HCT116 (cell line): Measurements from ENCODE around the gene TAF3. TPM values are rescaled to one million over a fixed set of nuclear protein-coding genes. Genes with fewer than 3 reads are reported as not detected.

ENCODE experiments used
- ATAC-seq: fragments of 200-7000 bp; cut with Tn5 transposase; 2 replicates; pipeline ENCODE4 v1.9.1; 2020; ENCODE audit warnings: mild to moderate bottlenecking, moderate library complexity
- BruUV-seq: library from RNA; stranded (reverse); fragments of 400-500 nt; replicated peaks from 2 replicates; lab custom pipeline; 2021; lab: Mats Ljungman, UMichigan
- CTCF ChIA-PET: fragments of 300-600 bp; sonication (Branson Sonifier 250); formaldehyde crosslinking; loops from one replicate; lab custom pipeline; 2021; ENCODE audit warnings: antibody characterized with exemption; lab: Charles Lee
- POLR2A ChIA-PET: fragments of 300-600, 350-600 bp; sonication (Branson Sonifier 250); formaldehyde crosslinking; loops from one replicate; lab custom pipeline; 2021; ENCODE audit warnings: antibody characterized with exemption; lab: Charles Lee
- RAD21 ChIA-PET, 2 experiments: fragments of 300-600 bp; sonication (Branson Sonifier 250); formaldehyde crosslinking; loops; one replicate each; lab custom pipeline; 2023; ENCODE audit warnings: low total read pairs in 2 of 2; ENCODE audit not compliant: uncharacterized antibody in 2 of 2, unreplicated experiment in 2 of 2, low non-redundant PET in 1 of 2; lab: Charles Lee
- DNase-seq: peaks from one replicate; pipeline ENCODE4 v3.0.0-alpha.2; 2010; ENCODE audit warnings: low read depth, low spot score
- H2AFZ ChIP-seq: fragments of 200-600 bp; shearing (Covaris generic), sonication (generic); 2 replicates; pipeline ENCODE4 v1.6.1; 2017; ENCODE audit warnings: low read depth, mixed run types, mixed read lengths, antibody characterized with exemption, low read length; ENCODE audit not compliant: poor library complexity, severe bottlenecking
- H3K27ac ChIP-seq: 2 replicates; pipeline ENCODE4 v1.5.1; 2012; ENCODE audit warnings: low read depth, low read length
- H3K27me3 ChIP-seq: fragments of 200-600 bp; sonication (generic); 2 replicates; pipeline ENCODE4 v1.6.1; 2016; ENCODE audit warnings: mixed run types, low read length, mixed read lengths; ENCODE audit not compliant: insufficient read depth
- H3K36me3 ChIP-seq, 2 experiments: fragments of 200-500 bp in 1 of 2; fragments of 200-600 bp in 1 of 2; sonication (Bioruptor generic) in 1 of 2; sonication (generic) in 1 of 2; 2 replicates each; pipeline versions ENCODE4 v1.5.1 to v1.6.1; 2014 to 2016; ENCODE audit warnings: low read length in 2 of 2, inconsistent platforms in 1 of 2, mixed read lengths in 1 of 2, mixed run types in 1 of 2; ENCODE audit not compliant: insufficient read depth in 2 of 2, control insufficient read depth in 1 of 2
- H3K4me1 ChIP-seq, 2 experiments: fragments of 200-600 bp in 1 of 2; sonication (generic) in 1 of 2; 2 replicates each; pipeline versions ENCODE4 v1.5.1 to v1.6.1; 2012 to 2017; ENCODE audit warnings: low read length in 2 of 2, inconsistent platforms in 1 of 2, mild to moderate bottlenecking in 1 of 2, mixed read lengths in 1 of 2, mixed run types in 1 of 2, moderate library complexity in 1 of 2; ENCODE audit not compliant: insufficient read depth in 2 of 2, control insufficient read depth in 1 of 2
- H3K4me2 ChIP-seq: fragments of 200-600 bp; sonication (generic); 2 replicates; pipeline ENCODE4 v1.6.1; 2017; ENCODE audit warnings: mixed run types, low read length, mixed read lengths
- H3K4me3 ChIP-seq, 2 experiments: fragments of 200-600 bp in 1 of 2; sonication (generic) in 1 of 2; replicated peaks in 1 of 2; 2 replicates each; pipeline ENCODE4 v1.5.1; 2011 to 2016; ENCODE audit warnings: low read length in 2 of 2, control low read depth in 1 of 2, low read depth in 1 of 2, mild to moderate bottlenecking in 1 of 2, mixed read lengths in 1 of 2, mixed run types in 1 of 2
- H3K79me2 ChIP-seq: fragments of 200-600 bp; sonication (generic); 2 replicates; pipeline ENCODE4 v1.6.1; 2017; ENCODE audit warnings: mild to moderate bottlenecking, mixed run types, low read length, moderate library complexity, mixed read lengths; ENCODE audit not compliant: insufficient read depth
- H3K9ac ChIP-seq: fragments of 200-600 bp; sonication (generic); 2 replicates; pipeline ENCODE4 v1.6.1; 2016; ENCODE audit warnings: low read length, mixed read lengths
- H3K9me2 ChIP-seq: fragments of 200-600 bp; sonication (generic), shearing (Covaris generic); 2 replicates; pipeline ENCODE4 v1.6.1; 2017; ENCODE audit warnings: mixed run types, mild to moderate bottlenecking, moderate library complexity; ENCODE audit not compliant: insufficient read depth
- H3K9me3 ChIP-seq, 2 experiments: fragments of 200-500 bp in 1 of 2; fragments of 200-600 bp in 1 of 2; sonication (Bioruptor generic) in 1 of 2; sonication (generic) in 1 of 2; 2 replicates each; pipeline ENCODE4 v1.6.1; 2014 to 2017; ENCODE audit warnings: low read length in 2 of 2, mixed read lengths in 2 of 2, inconsistent platforms in 1 of 2, low read depth in 1 of 2, mild to moderate bottlenecking in 1 of 2, mixed run types in 1 of 2, moderate library complexity in 1 of 2; ENCODE audit not compliant: control insufficient read depth in 1 of 2, insufficient read depth in 1 of 2
- H4K20me1 ChIP-seq: fragments of 200-600 bp; sonication (generic), shearing (Covaris generic); 2 replicates; pipeline ENCODE4 v1.6.1; 2017; ENCODE audit warnings: mixed run types, mild to moderate bottlenecking, moderate library complexity; ENCODE audit not compliant: insufficient read depth
- CBX3 ChIP-seq: IDR thresholded peaks from 2 replicates; pipeline ENCODE4 v1.6.1; 2012; ENCODE audit warnings: low read depth
- CEBPB ChIP-seq: IDR thresholded peaks from 2 replicates; pipeline ENCODE4 v1.6.1; 2012; ENCODE audit warnings: low read depth
- EGR1 ChIP-seq: IDR thresholded peaks from 2 replicates; pipeline ENCODE4 v1.6.1; 2012; ENCODE audit warnings: low read depth
- EZH2 ChIP-seq: fragments of 200-600 bp; sonication (generic); IDR thresholded peaks from 2 replicates; pipeline ENCODE4 v1.6.1; 2017; ENCODE audit warnings: antibody characterized with exemption, mixed run types
- FOSL1 ChIP-seq: IDR thresholded peaks from 2 replicates; pipeline ENCODE4 v1.6.1; 2012; ENCODE audit warnings: low read depth
- JUND ChIP-seq: IDR thresholded peaks from 2 replicates; pipeline ENCODE4 v1.6.1; 2012
- POLR2A ChIP-seq: IDR thresholded peaks from 2 replicates; pipeline ENCODE4 v1.7.0; 2011; ENCODE audit warnings: borderline replicate concordance; ENCODE audit not compliant: insufficient read depth, insufficient read length; ENCODE audit errors: extremely low read depth
- POLR2AphosphoS5 ChIP-seq: IDR thresholded peaks from 2 replicates; pipeline ENCODE4 v1.6.1; 2011; ENCODE audit warnings: mild to moderate bottlenecking, low read depth, low read length, moderate library complexity
- RAD21 ChIP-seq: IDR thresholded peaks from 2 replicates; pipeline ENCODE4 v1.6.1; 2012; ENCODE audit warnings: low read depth, mild to moderate bottlenecking
- SIN3A ChIP-seq: IDR thresholded peaks from 2 replicates; pipeline ENCODE4 v1.6.1; 2012; ENCODE audit warnings: low read depth
- SP1 ChIP-seq: IDR thresholded peaks from 2 replicates; pipeline ENCODE4 v1.6.1; 2012; ENCODE audit warnings: low read depth
- SRF ChIP-seq: IDR thresholded peaks from 2 replicates; pipeline ENCODE4 v1.6.1; 2012; ENCODE audit warnings: low read depth
- TCF7L2 ChIP-seq: IDR thresholded peaks from 2 replicates; pipeline ENCODE4 v1.7.0; 2011; ENCODE audit warnings: borderline replicate concordance, inconsistent platforms; ENCODE audit not compliant: insufficient read depth, insufficient read length; ENCODE audit errors: extremely low read depth
- YY1 ChIP-seq: IDR thresholded peaks from 2 replicates; pipeline ENCODE4 v1.6.1; 2011; ENCODE audit warnings: low read length, low read depth, moderate library complexity, mild to moderate bottlenecking; ENCODE audit not compliant: insufficient replicate concordance; ENCODE audit errors: extremely low read depth
- ZNF274 ChIP-seq: fragments of 200-500 bp; sonication (Bioruptor generic); IDR thresholded peaks from 2 replicates; pipeline ENCODE4 v1.6.1; 2014; ENCODE audit warnings: mild to moderate bottlenecking, low read depth, low read length, inconsistent platforms
- intact Hi-C: fragments of 100-400 bp; cut with micrococcal nuclease; formaldehyde crosslinking; loops from 2 replicates; pipeline ENCODE4 v1.10.0; 2022
- total RNA-seq: library from RNA; stranded (reverse); gene quantifications from one replicate; pipeline ENCODE4 v1.2.1, GENCODE V29; 2021; ENCODE audit not compliant: unreplicated experiment
- TF ChIP-seq, protein P1 (sequence below): IDR thresholded peaks from 2 replicates; pipeline ENCODE4 v1.6.1; 2012
- TF ChIP-seq, protein P2 (sequence below): IDR thresholded peaks from 2 replicates; pipeline ENCODE4 v1.6.1; 2012
- TF ChIP-seq, protein P3 (sequence below): IDR thresholded peaks from 2 replicates; pipeline ENCODE4 v1.6.1; 2011; ENCODE audit warnings: mild to moderate bottlenecking, low read length, moderate library complexity; ENCODE audit not compliant: insufficient replicate concordance; ENCODE audit errors: extremely low read depth
- TF ChIP-seq, protein P4 (sequence below), 3 experiments: fragments of 200-600 bp in 1 of 3; sonication (generic) in 1 of 3; IDR thresholded peaks in 2 of 3; conservative IDR thresholded peaks in 1 of 3; 2 replicates each; pipeline ENCODE4 v1.5.1; 2012 to 2017; ENCODE audit warnings: low read depth in 2 of 3, low read length in 2 of 3, antibody characterized with exemption in 1 of 3, borderline replicate concordance in 1 of 3, control low read depth in 1 of 3, mild to moderate bottlenecking in 1 of 3, mixed read lengths in 1 of 3, mixed run types in 1 of 3, moderate library complexity in 1 of 3; ENCODE audit not compliant: insufficient read depth in 1 of 3
- TF ChIP-seq, protein P5 (sequence below): IDR thresholded peaks from 2 replicates; pipeline ENCODE4 v1.6.1; 2012; ENCODE audit warnings: low read depth

Gene TAF3
- total RNA-seq, 1 experiment from 2014 or later: 8.0 TPM

DNA sequence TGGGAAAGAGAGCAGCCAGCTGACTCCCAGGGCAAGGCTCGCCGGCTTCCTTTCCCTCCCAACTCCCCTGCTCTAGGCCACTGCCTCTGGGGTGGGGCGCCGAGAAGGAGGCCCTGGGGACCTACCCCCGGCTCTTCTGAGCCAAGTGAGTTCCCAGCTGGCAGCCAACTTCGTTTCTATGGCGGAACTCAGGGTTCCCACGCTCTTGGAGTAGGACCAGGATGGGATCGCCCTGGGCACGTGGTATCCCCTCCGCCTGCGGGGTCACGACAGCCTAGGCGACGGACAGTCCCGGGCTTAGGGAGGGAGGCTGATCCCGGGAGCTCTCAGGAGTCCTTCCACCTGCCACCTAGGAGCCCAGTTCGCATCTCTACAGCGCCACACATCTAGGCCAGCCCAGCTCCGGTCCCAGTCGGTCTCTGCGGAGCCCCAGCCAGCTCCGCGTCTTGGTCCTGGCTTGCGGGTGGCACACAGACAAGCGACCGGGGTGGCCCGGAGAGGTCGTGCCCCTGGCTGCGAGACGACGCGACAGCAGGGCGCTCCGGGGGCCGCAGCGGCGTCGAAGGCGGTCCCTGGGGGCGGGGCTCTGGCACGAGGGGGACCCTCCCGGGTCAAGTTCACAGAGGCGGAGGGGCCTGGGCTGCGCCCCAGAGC, 215.6 kb downstream of the TAF3 start:
- ChIA-PET CTCF (no interaction called here), RAD21 (no interaction called here), POLR2A (no interaction called here)
- no peaks in the 10 kb centered on the region for H3K36me3 ChIP-seq
- no peaks in the 10 kb centered on the region for H3K4me1 ChIP-seq
- no peaks in the 10 kb centered on the region for H3K79me2 ChIP-seq
- intact Hi-C loops: no loop called here
- H3K9me3 ChIP-seq: no peaks in the 10 kb centered on the region
- no peaks in the 10 kb centered on the region for H3K9me2 ChIP-seq
- no peak for ATAC-seq
- H3K27me3 ChIP-seq: peaks cover 12% of the 10 kb centered on the region
- H3K4me3 ChIP-seq: no peak overlapping the region
- BruUV-seq: no TSS peak
- TF ChIP-seq, protein P1, sequence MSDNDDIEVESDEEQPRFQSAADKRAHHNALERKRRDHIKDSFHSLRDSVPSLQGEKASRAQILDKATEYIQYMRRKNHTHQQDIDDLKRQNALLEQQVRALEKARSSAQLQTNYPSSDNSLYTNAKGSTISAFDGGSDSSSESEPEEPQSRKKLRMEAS: no peak
- TF ChIP-seq FOSL1 (no peak), CBX3 (no peak), EGR1 (no peak), TCF7L2 (no peak), SIN3A (no peak), POLR2AphosphoS5 (no peak), EZH2 (no peak), ZNF274 (no peak), JUND (no peak), RAD21 (no peak), YY1 (no peak), POLR2A (no peak), SP1 (no peak), SRF (no peak), CEBPB (no peak)
- TF ChIP-seq, protein P2, sequence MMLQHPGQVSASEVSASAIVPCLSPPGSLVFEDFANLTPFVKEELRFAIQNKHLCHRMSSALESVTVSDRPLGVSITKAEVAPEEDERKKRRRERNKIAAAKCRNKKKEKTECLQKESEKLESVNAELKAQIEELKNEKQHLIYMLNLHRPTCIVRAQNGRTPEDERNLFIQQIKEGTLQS: no peak
- TF ChIP-seq, protein P3, sequence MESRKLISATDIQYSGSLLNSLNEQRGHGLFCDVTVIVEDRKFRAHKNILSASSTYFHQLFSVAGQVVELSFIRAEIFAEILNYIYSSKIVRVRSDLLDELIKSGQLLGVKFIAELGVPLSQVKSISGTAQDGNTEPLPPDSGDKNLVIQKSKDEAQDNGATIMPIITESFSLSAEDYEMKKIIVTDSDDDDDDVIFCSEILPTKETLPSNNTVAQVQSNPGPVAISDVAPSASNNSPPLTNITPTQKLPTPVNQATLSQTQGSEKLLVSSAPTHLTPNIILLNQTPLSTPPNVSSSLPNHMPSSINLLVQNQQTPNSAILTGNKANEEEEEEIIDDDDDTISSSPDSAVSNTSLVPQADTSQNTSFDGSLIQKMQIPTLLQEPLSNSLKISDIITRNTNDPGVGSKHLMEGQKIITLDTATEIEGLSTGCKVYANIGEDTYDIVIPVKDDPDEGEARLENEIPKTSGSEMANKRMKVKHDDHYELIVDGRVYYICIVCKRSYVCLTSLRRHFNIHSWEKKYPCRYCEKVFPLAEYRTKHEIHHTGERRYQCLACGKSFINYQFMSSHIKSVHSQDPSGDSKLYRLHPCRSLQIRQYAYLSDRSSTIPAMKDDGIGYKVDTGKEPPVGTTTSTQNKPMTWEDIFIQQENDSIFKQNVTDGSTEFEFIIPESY: no peak
- TF ChIP-seq, protein P4, sequence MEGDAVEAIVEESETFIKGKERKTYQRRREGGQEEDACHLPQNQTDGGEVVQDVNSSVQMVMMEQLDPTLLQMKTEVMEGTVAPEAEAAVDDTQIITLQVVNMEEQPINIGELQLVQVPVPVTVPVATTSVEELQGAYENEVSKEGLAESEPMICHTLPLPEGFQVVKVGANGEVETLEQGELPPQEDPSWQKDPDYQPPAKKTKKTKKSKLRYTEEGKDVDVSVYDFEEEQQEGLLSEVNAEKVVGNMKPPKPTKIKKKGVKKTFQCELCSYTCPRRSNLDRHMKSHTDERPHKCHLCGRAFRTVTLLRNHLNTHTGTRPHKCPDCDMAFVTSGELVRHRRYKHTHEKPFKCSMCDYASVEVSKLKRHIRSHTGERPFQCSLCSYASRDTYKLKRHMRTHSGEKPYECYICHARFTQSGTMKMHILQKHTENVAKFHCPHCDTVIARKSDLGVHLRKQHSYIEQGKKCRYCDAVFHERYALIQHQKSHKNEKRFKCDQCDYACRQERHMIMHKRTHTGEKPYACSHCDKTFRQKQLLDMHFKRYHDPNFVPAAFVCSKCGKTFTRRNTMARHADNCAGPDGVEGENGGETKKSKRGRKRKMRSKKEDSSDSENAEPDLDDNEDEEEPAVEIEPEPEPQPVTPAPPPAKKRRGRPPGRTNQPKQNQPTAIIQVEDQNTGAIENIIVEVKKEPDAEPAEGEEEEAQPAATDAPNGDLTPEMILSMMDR (IDR thresholded peaks at IDR 0.05 in 2 of 3, conservative IDR thresholded peaks at IDR 0.05 in 1 of 3; ENCODE audit: borderline replicate concordance in 1 of 3, insufficient read depth in 1 of 3, low read depth in 2 of 3, low read length in 2 of 3): no peak
- TF ChIP-seq, protein P5, sequence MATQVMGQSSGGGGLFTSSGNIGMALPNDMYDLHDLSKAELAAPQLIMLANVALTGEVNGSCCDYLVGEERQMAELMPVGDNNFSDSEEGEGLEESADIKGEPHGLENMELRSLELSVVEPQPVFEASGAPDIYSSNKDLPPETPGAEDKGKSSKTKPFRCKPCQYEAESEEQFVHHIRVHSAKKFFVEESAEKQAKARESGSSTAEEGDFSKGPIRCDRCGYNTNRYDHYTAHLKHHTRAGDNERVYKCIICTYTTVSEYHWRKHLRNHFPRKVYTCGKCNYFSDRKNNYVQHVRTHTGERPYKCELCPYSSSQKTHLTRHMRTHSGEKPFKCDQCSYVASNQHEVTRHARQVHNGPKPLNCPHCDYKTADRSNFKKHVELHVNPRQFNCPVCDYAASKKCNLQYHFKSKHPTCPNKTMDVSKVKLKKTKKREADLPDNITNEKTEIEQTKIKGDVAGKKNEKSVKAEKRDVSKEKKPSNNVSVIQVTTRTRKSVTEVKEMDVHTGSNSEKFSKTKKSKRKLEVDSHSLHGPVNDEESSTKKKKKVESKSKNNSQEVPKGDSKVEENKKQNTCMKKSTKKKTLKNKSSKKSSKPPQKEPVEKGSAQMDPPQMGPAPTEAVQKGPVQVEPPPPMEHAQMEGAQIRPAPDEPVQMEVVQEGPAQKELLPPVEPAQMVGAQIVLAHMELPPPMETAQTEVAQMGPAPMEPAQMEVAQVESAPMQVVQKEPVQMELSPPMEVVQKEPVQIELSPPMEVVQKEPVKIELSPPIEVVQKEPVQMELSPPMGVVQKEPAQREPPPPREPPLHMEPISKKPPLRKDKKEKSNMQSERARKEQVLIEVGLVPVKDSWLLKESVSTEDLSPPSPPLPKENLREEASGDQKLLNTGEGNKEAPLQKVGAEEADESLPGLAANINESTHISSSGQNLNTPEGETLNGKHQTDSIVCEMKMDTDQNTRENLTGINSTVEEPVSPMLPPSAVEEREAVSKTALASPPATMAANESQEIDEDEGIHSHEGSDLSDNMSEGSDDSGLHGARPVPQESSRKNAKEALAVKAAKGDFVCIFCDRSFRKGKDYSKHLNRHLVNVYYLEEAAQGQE: no peak
- H3K9ac ChIP-seq: no peak overlapping the region
- H3K27ac ChIP-seq: no peak overlapping the region
- H4K20me1 ChIP-seq: no peaks in the 10 kb centered on the region
- no peak overlapping the region for H2AFZ ChIP-seq
- H3K4me2 ChIP-seq: no peak overlapping the region
- no peak for DNase-seq
